GM12864 (cell line): Measurements from ENCODE around the gene LAIR1.
"Not testable (repeated sequence)": the region's sequence is repeated elsewhere in the genome, so short reads cannot be mapped to it uniquely, and the experiment has no call there.

Source experiments
- DNase-seq: peaks from one replicate; pipeline ENCODE4 v3.0.0-alpha.2; 2011; ENCODE audit warnings: low read depth
- H3K4me3 ChIP-seq: 2 replicates; pipeline ENCODE4 v1.5.1; 2011; ENCODE audit warnings: mild to moderate bottlenecking, low read depth, low read length, control low read depth
- CTCF ChIP-seq: IDR thresholded peaks from 2 replicates; pipeline ENCODE4 v1.5.1; 2011; ENCODE audit warnings: low read depth, mild to moderate bottlenecking, moderate library complexity, low read length, control low read depth, inconsistent platforms; ENCODE audit errors: missing control alignments

Gene LAIR1

GRCh38 chr19:54379187-54379678 lies 14.5 kb upstream of the LAIR1 start:
- no peak for DNase-seq
- no peak for TF ChIP-seq CTCF
- H3K4me3 ChIP-seq, result no peak overlapping the region

- TF ChIP-seq CTCF, result no peak
- H3K4me3 ChIP-seq, result no peak overlapping the region
- no peak for DNase-seq
Observed at GRCh38 chr19:54376610-54377285, 12.0 kb upstream of the LAIR1 start.

- DNase-seq, H3K4me3 ChIP-seq: not testable (repeated sequence)
Observed at GRCh38 chr19:54375181-54375938, 10.6 kb upstream of the LAIR1 start.

GRCh38 chr19:54373781-54374631 lies 9.3 kb upstream of the LAIR1 start:
- no peak overlapping the region for H3K4me3 ChIP-seq
- no peak for DNase-seq
- no peak for TF ChIP-seq CTCF

- not testable (repeated sequence) for H3K4me3 ChIP-seq, DNase-seq
Observed at GRCh38 chr19:54371453-54371852, 6.7 kb upstream of the LAIR1 start.

GRCh38 chr19:54370434-54370796 lies 5.7 kb upstream of the LAIR1 start:
- not testable (repeated sequence) for DNase-seq, H3K4me3 ChIP-seq

- not testable (repeated sequence) for DNase-seq, H3K4me3 ChIP-seq
Observed at GRCh38 chr19:54369688-54370433, 5.1 kb upstream of the LAIR1 start.

- H3K4me3 ChIP-seq, result no peak overlapping the region; the same call in 1 of the 2 replicates
- no peak for DNase-seq
- TF ChIP-seq CTCF, result no peak
Observed at GRCh38 chr19:54369082-54369687, 4.5 kb upstream of the LAIR1 start.
